SK-MEL-5 (cell line): ENCODE data around the gene HOMER2. TPM values are rescaled to one million over a fixed set of nuclear protein-coding genes. Genes with fewer than 3 reads are reported as not detected.

Experiments used
- DNase-seq: peaks from one replicate; pipeline ENCODE4 v3.0.0-alpha.2; 2016; ENCODE audit warnings: low read depth, low spot score
- in situ Hi-C: cut with HindIII; loops from 2 replicates; pipeline ENCODE4 v1.10.0; 2016; ENCODE audit warnings: low sequenced_read_pairs, high pct_unique_total_duplicates, low pct_unique_long_range_greater_than_20kb
- total RNA-seq: library from RNA; depleted of rRNA; stranded (reverse); fragments of >200 nt; shearing (Covaris generic); gene quantifications from 2 replicates; pipeline ENCODE4 v1.2.3, GENCODE V29; 2014

HOMER2 gene
- total RNA-seq, 1 experiment from 2014 or later, result 8.8 TPM

- no peak for DNase-seq
- in situ Hi-C loops, result no loop called here
Measured at GRCh38 chr15:82854554-82854953, 98.0 kb downstream of the HOMER2 start.

- no peak for DNase-seq
- in situ Hi-C loops, result no loop called here
Measured at GRCh38 chr15:82852941-82853561, 99.5 kb downstream of the HOMER2 start.

GRCh38 chr15:82851981-82852511, 100.5 kb downstream of the HOMER2 start:
- in situ Hi-C loops, result no loop called here
- DNase-seq, result no peak

GRCh38 chr15:82851306-82851850, 101.1 kb downstream of the HOMER2 start:
- in situ Hi-C loops, result no loop called here
- no peak for DNase-seq

GRCh38 chr15:82850731-82851130, 101.8 kb downstream of the HOMER2 start:
- DNase-seq, result no peak
- in situ Hi-C loops, result no loop called here

GRCh38 chr15:82849556-82850512, 102.7 kb downstream of the HOMER2 start:
- DNase-seq, result peak; percentile 93
- in situ Hi-C loops, result no loop called here

- in situ Hi-C loops, result no loop called here
Measured at GRCh38 chr15:82848241-82848993, 104.1 kb downstream of the HOMER2 start.

GRCh38 chr15:82847703-82848102, 104.8 kb downstream of the HOMER2 start:
- no peak for DNase-seq
- in situ Hi-C loops, result no loop called here

More at GRCh38 chr15:82848241-82848993, 104.1 kb downstream of the HOMER2 start:
- DNase-seq, result no peak

GRCh38 chr15:82846621-82847020, 105.9 kb downstream of the HOMER2 start:
- in situ Hi-C loops, result no loop called here
- DNase-seq, result no peak

GRCh38 chr15:82845686-82846085, 106.8 kb downstream of the HOMER2 start:
- DNase-seq, result no peak
- in situ Hi-C loops, result no loop called here

GRCh38 chr15:82843566-82843965, 109.0 kb downstream of the HOMER2 start:
- no peak for DNase-seq
- in situ Hi-C loops, result no loop called here

- in situ Hi-C loops, result no loop called here
- DNase-seq, result no peak
Measured at GRCh38 chr15:82840166-82840565, 112.4 kb downstream of the HOMER2 start.

- no peak for DNase-seq
- in situ Hi-C loops, result no loop called here
Measured at GRCh38 chr15:82839136-82839535, 113.4 kb downstream of the HOMER2 start.

- DNase-seq, result no peak
- in situ Hi-C loops, result no loop called here
Measured at GRCh38 chr15:82838096-82838735, 114.3 kb downstream of the HOMER2 start.

GRCh38 chr15:82835391-82835917, 117.1 kb downstream of the HOMER2 start:
- in situ Hi-C loops, result no loop called here
- no peak for DNase-seq

GRCh38 chr15:82833362-82833682, 119.2 kb downstream of the HOMER2 start:
- in situ Hi-C loops, result no loop called here
- no peak for DNase-seq
